ENCODE measurements around the gene JAK3.

DNA sequence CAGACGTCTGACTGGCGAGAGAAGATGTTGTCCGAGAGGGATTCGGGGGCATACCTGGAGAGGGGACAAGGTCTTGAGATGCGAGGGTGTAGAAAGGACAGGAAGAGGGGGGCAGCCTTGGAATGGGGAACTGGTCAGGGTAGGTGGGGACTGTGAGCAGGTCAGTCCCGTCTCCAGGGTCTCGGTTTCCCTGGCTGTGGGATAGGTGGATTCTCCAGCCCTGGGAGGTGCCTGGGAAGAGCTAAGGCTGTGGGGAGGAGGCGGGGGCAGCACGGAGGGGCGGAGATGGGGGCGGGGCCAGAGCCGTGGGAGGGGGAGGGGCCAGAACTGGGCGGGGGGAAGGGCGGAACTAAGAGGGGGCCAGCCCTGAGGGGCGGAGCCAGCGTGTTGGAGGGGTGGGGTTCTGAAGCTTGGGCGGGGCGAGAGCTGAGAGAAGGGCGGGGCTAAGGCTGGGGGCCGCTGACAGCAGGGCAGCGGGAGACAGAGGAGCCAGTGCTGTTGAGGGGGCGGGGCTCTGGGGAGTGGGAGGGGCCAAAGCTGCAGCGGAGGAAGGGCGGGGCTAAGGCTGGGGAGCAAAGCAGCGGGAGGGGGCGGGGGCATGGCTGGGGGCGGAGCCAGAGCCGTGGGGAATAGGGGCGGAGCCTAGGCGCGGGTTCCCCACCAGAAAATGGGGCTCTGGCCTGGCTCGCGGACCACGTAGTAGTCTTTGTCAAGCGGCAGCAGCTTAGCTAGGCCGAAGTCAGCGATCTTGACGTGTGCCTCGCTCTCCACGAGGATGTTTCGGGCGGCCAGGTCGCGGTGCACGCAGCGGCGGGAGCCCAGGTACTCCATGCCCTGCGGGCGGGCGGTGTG, 17.0 kb downstream of the JAK3 start:
- TF ChIP-seq POLR2AphosphoS5 (IDR thresholded peaks at IDR 0.05; ENCODE audit: borderline replicate concordance, low read depth, low read length) (no peak), EZH2 (IDR thresholded peaks at IDR 0.05) (no peak)

Measured in SK-N-MC (cell line).